CD4-positive, alpha-beta memory T cell (primary cell): ENCODE results near the gene PLPPR3. TPM values are rescaled to one million over a fixed set of nuclear protein-coding genes. Genes with fewer than 3 reads are reported as not detected.

Experiments used
- CTCF ChIA-PET: fragments of 350-600 bp; sonication (Branson Sonifier 250); formaldehyde crosslinking; loops from one replicate; lab custom pipeline; 2021; ENCODE audit warnings: inconsistent platforms; ENCODE audit not compliant: partially characterized antibody; lab: Charles Lee
- POLR2A ChIA-PET: fragments of 350-600 bp; sonication (Branson Sonifier 250); formaldehyde crosslinking; loops from one replicate; lab custom pipeline; 2021; ENCODE audit not compliant: partially characterized antibody; lab: Charles Lee
- DNase-seq, 5 donors: peaks; one replicate each; pipeline versions ENCODE4 v3.0.0 to v3.0.0-alpha.2; 2020 to 2022; ENCODE audit warnings: mixed read lengths in 1 of 5
- H3K27ac ChIP-seq: one replicate; pipeline ENCODE4 v1.7.0; 2013; ENCODE audit warnings: low read depth, low read length
- H3K27me3 ChIP-seq: 2 replicates; pipeline ENCODE4 v1.7.0; 2013; ENCODE audit warnings: mild to moderate bottlenecking, low read length, moderate library complexity; ENCODE audit not compliant: insufficient read depth
- H3K36me3 ChIP-seq: 2 replicates; pipeline ENCODE4 v1.7.0; 2013; ENCODE audit warnings: mild to moderate bottlenecking, low read length, moderate library complexity; ENCODE audit not compliant: insufficient read depth
- H3K4me1 ChIP-seq: 2 replicates; pipeline ENCODE4 v1.7.0; 2013; ENCODE audit warnings: mild to moderate bottlenecking, low read length, moderate library complexity; ENCODE audit not compliant: insufficient read depth
- H3K4me3 ChIP-seq, 2 donors: one replicate each; pipeline ENCODE4 v1.7.0; 2013; ENCODE audit warnings: low read length in 2 of 2, mild to moderate bottlenecking in 1 of 2
- H3K9me3 ChIP-seq, 2 donors: one replicate each; pipeline ENCODE4 v1.7.0; 2013; ENCODE audit warnings: low read length in 2 of 2, control low read depth in 1 of 2; ENCODE audit not compliant: control insufficient read depth in 1 of 2
- H3K27ac Mint-ChIP-seq, 7 donors: one replicate each; pipeline ENCODE4 v1.8.0; 2020 to 2021; ENCODE audit warnings: mixed read lengths in 7 of 7, mild to moderate bottlenecking in 6 of 7, inconsistent platforms in 3 of 7, moderate library complexity in 3 of 7
- H3K27me3 Mint-ChIP-seq, 2 donors: one replicate each; pipeline ENCODE4 v1.8.0; 2020 to 2021; ENCODE audit warnings: mixed read lengths in 2 of 2
- H3K36me3 Mint-ChIP-seq, 2 donors: one replicate each; pipeline ENCODE4 v1.8.0; 2020 to 2021; ENCODE audit warnings: mixed read lengths in 2 of 2, inconsistent platforms in 1 of 2, mild to moderate bottlenecking in 1 of 2
- H3K4me1 Mint-ChIP-seq, 4 donors: one replicate each; pipeline ENCODE4 v1.8.0; 2020 to 2021; ENCODE audit warnings: mixed read lengths in 4 of 4, mild to moderate bottlenecking in 1 of 4
- H3K4me3 Mint-ChIP-seq, 8 donors: one replicate each; pipeline ENCODE4 v1.8.0; 2020 to 2021; ENCODE audit warnings: mixed read lengths in 8 of 8, mild to moderate bottlenecking in 7 of 8, moderate library complexity in 6 of 8, inconsistent platforms in 3 of 8
- H3K9me3 Mint-ChIP-seq, 8 donors: one replicate each; pipeline ENCODE4 v1.8.0; 2020 to 2021; ENCODE audit warnings: mixed read lengths in 8 of 8, mild to moderate bottlenecking in 5 of 8, inconsistent platforms in 3 of 8, moderate library complexity in 1 of 8
- intact Hi-C: fragments of 100-400 bp; cut with micrococcal nuclease; formaldehyde crosslinking; loops from one replicate; pipeline ENCODE4 v1.15.1; 2023
- polyA plus RNA-seq, 2 donors: library from polyadenylated mRNA; unstranded; fragments of 300-500 nt; fragmentation: Illumina TruSeq; gene quantifications; one replicate each; pipeline ENCODE4 v1.2.3, GENCODE V29; 2021
- total RNA-seq, 2 experiments: library from RNA; stranded (reverse); gene quantifications; one replicate each; pipeline ENCODE4 v1.2.3, GENCODE V29; 2021

PLPPR3 gene
- total and polyA plus RNA-seq, 4 experiments from 2014 or later, result not detected

- no peak overlapping the region for H3K4me3 ChIP-seq
- CTCF ChIA-PET, result no interaction called here
- Mint-ChIP-seq H3K36me3 (peaks cover 26 to 31% of the 10 kb centered on the region in 2 donors), H3K4me3 (no peak overlapping the region), H3K27ac (no peak overlapping the region), H3K27me3 (no peaks in the 10 kb centered on the region), H3K9me3 (peaks cover 0 to 14% (median 0%) of the 10 kb centered on the region in 8 donors), H3K4me1 (peaks cover 2 to 8% (median 4%) of the 10 kb centered on the region in 4 donors)
- H3K9me3 ChIP-seq, result no peaks in the 10 kb centered on the region
- no peaks in the 10 kb centered on the region for H3K27me3 ChIP-seq
- POLR2A ChIA-PET, result interaction anchor here (1.1 kb wide), 1 partner anchor 17 kb away, joined by 4 read pairs; no protein-coding TSS in a partner anchor
- DNase-seq, result no peak
- peaks cover 32% of the 10 kb centered on the region for H3K36me3 ChIP-seq
- H3K4me1 ChIP-seq, result no peaks in the 10 kb centered on the region
- intact Hi-C loops, result no loop called here
- H3K27ac ChIP-seq, result no peak overlapping the region
Observed at GRCh38 chr19:812747-813218, 9.0 kb downstream of the PLPPR3 start.

- no peak for DNase-seq
- POLR2A ChIA-PET, result interaction anchor here (1.1 to 1.4 kb wide), 2 partner anchors 12 to 17 kb away, joined by 4 read pairs; no protein-coding TSS in a partner anchor
- H3K9me3 ChIP-seq, result no peaks in the 10 kb centered on the region
- Mint-ChIP-seq H3K27me3 (no peaks in the 10 kb centered on the region), H3K9me3 (peaks cover 0 to 15% (median 0%) of the 10 kb centered on the region in 8 donors), H3K36me3 (peaks cover 32 to 37% of the 10 kb centered on the region in 2 donors), H3K4me3 (no peak overlapping the region), H3K4me1 (peaks cover 8 to 13% (median 10%) of the 10 kb centered on the region in 4 donors), H3K27ac (peak overlapping the region in 1 of 7 donors; percentile 64)
- H3K36me3 ChIP-seq, result peaks cover 37% of the 10 kb centered on the region
- CTCF ChIA-PET, result no interaction called here
- H3K4me1 ChIP-seq, result no peaks in the 10 kb centered on the region
- no peaks in the 10 kb centered on the region for H3K27me3 ChIP-seq
- H3K4me3 ChIP-seq, result no peak overlapping the region
- intact Hi-C loops, result no loop called here
- H3K27ac ChIP-seq, result no peak overlapping the region
Observed at GRCh38 chr19:812049-812746, 9.6 kb downstream of the PLPPR3 start.

GRCh38 chr19:811506-812048 lies 10.2 kb downstream of the PLPPR3 start:
- CTCF ChIA-PET, result no interaction called here
- POLR2A ChIA-PET, result interaction anchor here (1.4 kb wide), 1 partner anchor 11 kb away, joined by 4 read pairs; no protein-coding TSS in a partner anchor
- Histone ChIP-seq H3K4me3 (no peak overlapping the region), H3K27ac (no peak overlapping the region), H3K36me3 (peaks cover 44% of the 10 kb centered on the region), H3K4me1 (no peaks in the 10 kb centered on the region), H3K27me3 (no peaks in the 10 kb centered on the region), H3K9me3 (no peaks in the 10 kb centered on the region)
- H3K9me3 Mint-ChIP-seq, result peaks cover 0 to 12% (median 0%) of the 10 kb centered on the region in 8 donors
- H3K27ac Mint-ChIP-seq, result peak overlapping the region in 2 of 7 donors; percentile 23 to 64
- no peak overlapping the region for H3K4me3 Mint-ChIP-seq
- peaks cover 9 to 13% (median 12%) of the 10 kb centered on the region in 4 donors for H3K4me1 Mint-ChIP-seq
- intact Hi-C loops, result no loop called here
- no peak for DNase-seq
- peaks cover 38 to 39% of the 10 kb centered on the region in 2 donors for H3K36me3 Mint-ChIP-seq
- no peaks in the 10 kb centered on the region for H3K27me3 Mint-ChIP-seq

- H3K4me1 Mint-ChIP-seq, result peaks cover 8 to 12% (median 10%) of the 10 kb centered on the region in 4 donors
- Histone ChIP-seq H3K27ac (no peak overlapping the region), H3K4me1 (no peaks in the 10 kb centered on the region), H3K9me3 (no peaks in the 10 kb centered on the region), H3K4me3 (no peak overlapping the region), H3K36me3 (peaks cover 46% of the 10 kb centered on the region), H3K27me3 (no peaks in the 10 kb centered on the region)
- peaks cover 0 to 12% (median 0%) of the 10 kb centered on the region in 8 donors for H3K9me3 Mint-ChIP-seq
- DNase-seq, result no peak
- H3K4me3 Mint-ChIP-seq, result no peak overlapping the region
- peaks cover 37 to 38% of the 10 kb centered on the region in 2 donors for H3K36me3 Mint-ChIP-seq
- CTCF ChIA-PET, result no interaction called here
- peak overlapping the region in 1 of 7 donors; percentile 64 for H3K27ac Mint-ChIP-seq
- no peaks in the 10 kb centered on the region for H3K27me3 Mint-ChIP-seq
- POLR2A ChIA-PET, result interaction anchor here (1.4 to 1.9 kb wide), 2 partner anchors 10 to 13 kb away, joined by 4 to 11 read pairs; partner anchors contain the start of gene PTBP1
- intact Hi-C loops, result no loop called here
Observed at GRCh38 chr19:810883-811489, 10.8 kb downstream of the PLPPR3 start.

- no peaks in the 10 kb centered on the region for H3K9me3 ChIP-seq
- ChIA-PET POLR2A (interaction anchor here (1.1 to 1.9 kb wide), 3 partner anchors 9 to 12 kb away, joined by 3 to 11 read pairs (median 4); partner anchors contain the start of gene PTBP1), CTCF (no interaction called here)
- Mint-ChIP-seq H3K4me3 (no peak overlapping the region), H3K4me1 (peaks cover 6 to 10% (median 8%) of the 10 kb centered on the region in 4 donors), H3K27me3 (no peaks in the 10 kb centered on the region), H3K36me3 (peaks cover 36 to 37% of the 10 kb centered on the region in 2 donors), H3K27ac (peak overlapping the region in 3 of 7 donors; percentile 29 to 41 (median 30)), H3K9me3 (peaks cover 0 to 12% (median 0%) of the 10 kb centered on the region in 8 donors)
- H3K36me3 ChIP-seq, result peaks cover 51% of the 10 kb centered on the region
- H3K4me3 ChIP-seq, result no peak overlapping the region
- intact Hi-C loops, result no loop called here
- no peaks in the 10 kb centered on the region for H3K27me3 ChIP-seq
- H3K4me1 ChIP-seq, result no peaks in the 10 kb centered on the region
- no peak overlapping the region for H3K27ac ChIP-seq
- DNase-seq, result no peak
Observed at GRCh38 chr19:810077-810855, 11.5 kb downstream of the PLPPR3 start.

- Histone ChIP-seq H3K27me3 (no peaks in the 10 kb centered on the region), H3K4me3 (no peak overlapping the region), H3K27ac (no peak overlapping the region), H3K9me3 (no peaks in the 10 kb centered on the region), H3K4me1 (peaks cover 6% of the 10 kb centered on the region), H3K36me3 (peaks cover 70% of the 10 kb centered on the region)
- Mint-ChIP-seq H3K27me3 (no peaks in the 10 kb centered on the region), H3K4me3 (no peak overlapping the region), H3K9me3 (peaks cover 0 to 6% (median 0%) of the 10 kb centered on the region in 8 donors), H3K4me1 (peaks cover 9 to 17% (median 13%) of the 10 kb centered on the region in 4 donors), H3K36me3 (peaks cover 31 to 43% of the 10 kb centered on the region in 2 donors), H3K27ac (peak overlapping the region in 1 of 7 donors; percentile 24)
- CTCF ChIA-PET, result interaction anchor here (0.8 kb wide), 1 partner anchor 325 kb away, joined by 3 read pairs; no protein-coding TSS in a partner anchor
- POLR2A ChIA-PET, result interaction anchor here (1.4 kb wide), 1 partner anchor 9 kb away, joined by 6 read pairs; no protein-coding TSS in a partner anchor
- DNase-seq, result no peak
- intact Hi-C loops, result no loop called here
Observed at GRCh38 chr19:808423-808775, 13.4 kb downstream of the PLPPR3 start.
